ENCODE measurements around the gene KIAA2012.

- TF ChIP-seq PATZ1 (tag by site-specific recombination; IDR thresholded peaks at IDR 0.05) (no peak), ZNF664 (tag by site-specific recombination; IDR thresholded peaks at IDR 0.05) (no peak), CTCF (tag by site-specific recombination; IDR thresholded peaks at IDR 0.05) (no peak), ZNF274 (IDR thresholded peaks at IDR 0.05; ENCODE audit: low read length) (no peak), ZNF274 (tag by site-specific recombination; IDR thresholded peaks at IDR 0.05; ENCODE audit: borderline replicate concordance) (no peak), ZBTB7A (tag by site-specific recombination; IDR thresholded peaks at IDR 0.05; ENCODE audit: low read depth) (no peak), ZNF184 (tag by site-specific recombination; IDR thresholded peaks at IDR 0.05) (no peak), ZNF704 (tag by site-specific recombination; IDR thresholded peaks at IDR 0.05) (no peak), TCF7L2 (IDR thresholded peaks at IDR 0.05; ENCODE audit: borderline replicate concordance, low read depth, low read length) (no peak), ZNF426 (tag by site-specific recombination; IDR thresholded peaks at IDR 0.05) (no peak), ZNF76 (tag by site-specific recombination; IDR thresholded peaks at IDR 0.05; ENCODE audit: borderline replicate concordance, low read depth) (no peak), ZBTB21 (tag by site-specific recombination; IDR thresholded peaks at IDR 0.05) (no peak)
Measured at GRCh38 chr2:202112041-202112440, 39.0 kb downstream of the KIAA2012 start.
